ENCODE measurements around the gene ABHD1. TPM values are rescaled to one million over a fixed set of nuclear protein-coding genes. Genes with fewer than 3 reads are reported as not detected.
"Not testable (repeated sequence)": the region's sequence is repeated elsewhere in the genome, so short reads cannot be mapped to it uniquely, and the experiment has no call there.

ABHD1 gene
- total RNA-seq, 1 experiment from 2014 or later, result 0.46 TPM

- peaks cover 2% of the 10 kb centered on the region for H3K27me3 ChIP-seq (ENCODE audit: control insufficient read depth, insufficient read depth, low read length)
- no peaks in the 10 kb centered on the region for H3K36me3 ChIP-seq (ENCODE audit: control insufficient read depth, insufficient read depth, low read length)
- no peak for TF ChIP-seq SIN3A (IDR thresholded peaks at IDR 0.05; ENCODE audit: borderline replicate concordance, insufficient read depth, low read depth, low read length)
- TF ChIP-seq TCF7L2 (IDR thresholded peaks at IDR 0.05; ENCODE audit: low read depth, low read length), result no peak
- no peak for TF ChIP-seq REST (IDR thresholded peaks at IDR 0.05; ENCODE audit: insufficient read depth in 1 of 2, low read depth in 2 of 2, low read length in 1 of 2)
- TF ChIP-seq, protein P1, sequence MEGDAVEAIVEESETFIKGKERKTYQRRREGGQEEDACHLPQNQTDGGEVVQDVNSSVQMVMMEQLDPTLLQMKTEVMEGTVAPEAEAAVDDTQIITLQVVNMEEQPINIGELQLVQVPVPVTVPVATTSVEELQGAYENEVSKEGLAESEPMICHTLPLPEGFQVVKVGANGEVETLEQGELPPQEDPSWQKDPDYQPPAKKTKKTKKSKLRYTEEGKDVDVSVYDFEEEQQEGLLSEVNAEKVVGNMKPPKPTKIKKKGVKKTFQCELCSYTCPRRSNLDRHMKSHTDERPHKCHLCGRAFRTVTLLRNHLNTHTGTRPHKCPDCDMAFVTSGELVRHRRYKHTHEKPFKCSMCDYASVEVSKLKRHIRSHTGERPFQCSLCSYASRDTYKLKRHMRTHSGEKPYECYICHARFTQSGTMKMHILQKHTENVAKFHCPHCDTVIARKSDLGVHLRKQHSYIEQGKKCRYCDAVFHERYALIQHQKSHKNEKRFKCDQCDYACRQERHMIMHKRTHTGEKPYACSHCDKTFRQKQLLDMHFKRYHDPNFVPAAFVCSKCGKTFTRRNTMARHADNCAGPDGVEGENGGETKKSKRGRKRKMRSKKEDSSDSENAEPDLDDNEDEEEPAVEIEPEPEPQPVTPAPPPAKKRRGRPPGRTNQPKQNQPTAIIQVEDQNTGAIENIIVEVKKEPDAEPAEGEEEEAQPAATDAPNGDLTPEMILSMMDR (IDR thresholded peaks at IDR 0.05), result no peak
- no peak for TF ChIP-seq POLR2AphosphoS5 (IDR thresholded peaks at IDR 0.05; ENCODE audit: low read depth, low read length)
- ChIA-PET POLR2A (interaction anchor here (0.5 kb wide), 1 partner anchor 118 kb away, joined by 4 read pairs; no protein-coding TSS in a partner anchor), CTCF (interaction anchor here (0.6 to 0.9 kb wide), 3 partner anchors 16 to 95 kb away, joined by 3 read pairs; no protein-coding TSS in a partner anchor)
- in situ Hi-C loops (cut with HindIII; ENCODE audit: low pct_unique_long_range_greater_than_20kb, low sequenced_read_pairs) (no loop called here), intact Hi-C loops (cut with micrococcal nuclease; ENCODE audit: unreplicated experiment) (no loop called here)
- H3K4me1 ChIP-seq (ENCODE audit: control insufficient read depth, insufficient read depth, low read length), result no peaks in the 10 kb centered on the region
- no TSS peak for BruUV-seq (replicated peaks)
- DNase-seq (ENCODE audit: low read depth, low spot score) (no peak), ATAC-seq (peak; percentile 63; the same call in 1 of the 2 replicates)
- H3K27ac ChIP-seq (ENCODE audit: low read length), result no peak overlapping the region
- H3K4me3 ChIP-seq (ENCODE audit: low read depth in 2 of 2, low read length in 2 of 2), result no peak overlapping the region
- H3K9me3 ChIP-seq (ENCODE audit: control insufficient read depth, insufficient read depth, low read depth, low read length), result no peaks in the 10 kb centered on the region
These were observed 51.0 kb downstream of the ABHD1 start for GRCh38 chr2:27174638-27175037.

DNA sequence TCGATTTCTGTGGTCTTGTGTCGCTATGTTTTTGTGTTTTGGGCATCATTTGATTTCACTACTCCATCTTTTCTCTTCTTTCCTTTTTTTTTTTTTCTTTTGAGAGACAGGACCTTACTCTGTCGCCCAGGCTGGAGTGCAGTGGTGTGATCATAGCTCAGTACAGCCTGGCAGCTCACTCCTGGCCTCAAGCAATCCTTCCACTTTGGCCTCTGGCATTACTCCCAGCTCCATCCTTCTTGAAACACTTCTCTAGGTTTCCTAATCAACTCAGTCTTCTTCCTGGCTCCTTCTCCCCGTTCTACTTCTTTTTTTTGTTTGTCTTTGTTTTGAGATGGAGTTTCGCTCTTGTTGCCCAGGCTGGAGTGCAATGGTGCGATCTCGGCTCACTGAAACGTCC lies 51.7 kb downstream of the ABHD1 start:
- H3K27ac ChIP-seq (ENCODE audit: low read length), result no peak overlapping the region
- H3K36me3 ChIP-seq (ENCODE audit: control insufficient read depth, insufficient read depth, low read length), result no peaks in the 10 kb centered on the region
- no peak overlapping the region for H3K4me3 ChIP-seq (ENCODE audit: low read depth in 2 of 2, low read length in 2 of 2)
- intact Hi-C loops (cut with micrococcal nuclease; ENCODE audit: unreplicated experiment), result no loop called here
- ATAC-seq, result no peak
- H3K9me3 ChIP-seq (ENCODE audit: control insufficient read depth, insufficient read depth, low read depth, low read length), result no peaks in the 10 kb centered on the region
- POLR2A ChIA-PET, result no interaction called here
- no peak for DNase-seq (ENCODE audit: low read depth, low spot score)
- no TSS peak for BruUV-seq (replicated peaks)
- TF ChIP-seq, protein P1 (IDR thresholded peaks at IDR 0.05), result no peak
- TF ChIP-seq TCF7L2 (IDR thresholded peaks at IDR 0.05; ENCODE audit: low read depth, low read length) (no peak), POLR2AphosphoS5 (IDR thresholded peaks at IDR 0.05; ENCODE audit: low read depth, low read length) (no peak), SIN3A (IDR thresholded peaks at IDR 0.05; ENCODE audit: borderline replicate concordance, insufficient read depth, low read depth, low read length) (no peak), REST (IDR thresholded peaks at IDR 0.05; ENCODE audit: insufficient read depth in 1 of 2, low read depth in 2 of 2, low read length in 1 of 2) (no peak)
- CTCF ChIA-PET, result interaction anchor here (0.8 to 0.9 kb wide), 2 partner anchors 16 kb away, joined by 3 read pairs; no protein-coding TSS in a partner anchor
- no peaks in the 10 kb centered on the region for H3K4me1 ChIP-seq (ENCODE audit: control insufficient read depth, insufficient read depth, low read length)
- in situ Hi-C loops (cut with HindIII; ENCODE audit: low pct_unique_long_range_greater_than_20kb, low sequenced_read_pairs), result no loop called here
- H3K27me3 ChIP-seq (ENCODE audit: control insufficient read depth, insufficient read depth, low read length), result peaks cover 2% of the 10 kb centered on the region

DNA sequence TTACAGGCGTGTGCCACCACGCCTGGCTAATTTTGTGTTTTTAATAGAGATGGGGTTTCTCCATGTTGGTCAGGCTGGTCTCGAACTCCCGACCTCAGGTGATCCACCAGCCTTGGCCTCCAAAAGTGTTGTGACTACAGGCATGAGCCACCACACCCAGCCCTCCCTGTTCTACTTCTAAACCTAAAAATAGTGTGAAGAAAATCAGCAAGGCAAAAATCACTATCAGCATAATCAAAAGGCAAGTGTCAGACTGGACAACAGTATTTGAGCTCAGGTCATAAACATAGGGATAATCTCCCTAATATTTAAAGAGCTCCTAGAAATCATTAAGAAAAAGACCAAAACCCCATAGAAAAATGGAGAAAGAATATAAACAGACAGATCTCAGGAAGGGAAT lies 52.2 kb downstream of the ABHD1 start:
- BruUV-seq (replicated peaks); H3K36me3 ChIP-seq (ENCODE audit: control insufficient read depth, insufficient read depth, low read length); H3K27me3 ChIP-seq (ENCODE audit: control insufficient read depth, insufficient read depth, low read length); CTCF ChIA-PET; H3K4me1 ChIP-seq (ENCODE audit: control insufficient read depth, insufficient read depth, low read length); DNase-seq (ENCODE audit: low read depth, low spot score); H3K4me3 ChIP-seq (ENCODE audit: low read depth in 2 of 2, low read length in 2 of 2); ATAC-seq; POLR2A ChIA-PET; H3K27ac ChIP-seq (ENCODE audit: low read length); in situ Hi-C loops (cut with HindIII; ENCODE audit: low pct_unique_long_range_greater_than_20kb, low sequenced_read_pairs); intact Hi-C loops (cut with micrococcal nuclease; ENCODE audit: unreplicated experiment); H3K9me3 ChIP-seq (ENCODE audit: control insufficient read depth, insufficient read depth, low read depth, low read length): not testable (repeated sequence)
